Stimulated activated CD8-positive, alpha-beta memory T cell treated with anti-CD3 and anti-CD28 coated beads, Interleukin-15, amount 100 ng/mL, for 4 hours (primary cell): ENCODE data around the gene CREG1.

ENCODE experiments used
- DNase-seq, 2 donors: peaks; one replicate each; pipeline ENCODE4 v3.0.0-alpha.2; 2020; ENCODE audit warnings: low read depth in 2 of 2

Gene CREG1

GRCh38 chr1:167532964-167533824 lies 20.4 kb downstream of the CREG1 start:
- no peak for DNase-seq

GRCh38 chr1:167532375-167532774 lies 21.2 kb downstream of the CREG1 start:
- no peak for DNase-seq

- no peak for DNase-seq
These were observed 23.6 kb downstream of the CREG1 start for GRCh38 chr1:167529829-167530474.

GRCh38 chr1:167528057-167528728 lies 25.4 kb downstream of the CREG1 start:
- no peak for DNase-seq

- DNase-seq = no peak
These were observed 26.7 kb downstream of the CREG1 start for GRCh38 chr1:167526667-167527383.

GRCh38 chr1:167524651-167525050 lies 28.9 kb downstream of the CREG1 start:
- no peak for DNase-seq

GRCh38 chr1:167522246-167522645 lies 31.3 kb downstream of the CREG1 start:
- DNase-seq = no peak

GRCh38 chr1:167520711-167521206 lies 32.8 kb downstream of the CREG1 start:
- DNase-seq = no peak

GRCh38 chr1:167518331-167518700 lies 35.2 kb downstream of the CREG1 start, which contains the start of gene CD247:
Gene CD247 (minus strand): TSS chr1:167518529. CDS start chr1:167518465, 64 bp downstream.
- peak; percentile 51 to 61 for DNase-seq

- DNase-seq = peak; percentile 84 to 86
These were observed 35.8 kb downstream of the CREG1 start for GRCh38 chr1:167517535-167518330.

GRCh38 chr1:167516404-167517388 lies 36.9 kb downstream of the CREG1 start:
- DNase-seq = peak in 1 of 2 donors; percentile 23

- no peak for DNase-seq
These were observed 37.7 kb downstream of the CREG1 start for GRCh38 chr1:167515893-167516321.

GRCh38 chr1:167515461-167515860 lies 38.1 kb downstream of the CREG1 start:
- no peak for DNase-seq

- DNase-seq = no peak
These were observed 39.3 kb downstream of the CREG1 start for GRCh38 chr1:167514288-167514687.

GRCh38 chr1:167512046-167512654 lies 41.4 kb downstream of the CREG1 start:
- DNase-seq = no peak

GRCh38 chr1:167511374-167511986 lies 42.1 kb downstream of the CREG1 start:
- DNase-seq = no peak

- DNase-seq = no peak
These were observed 42.7 kb downstream of the CREG1 start for GRCh38 chr1:167510881-167511280.

GRCh38 chr1:167510244-167510643 lies 43.3 kb downstream of the CREG1 start:
- no peak for DNase-seq

- DNase-seq = no peak
These were observed 44.0 kb downstream of the CREG1 start for GRCh38 chr1:167509587-167509986.
